ENCODE measurements around the gene CTAGE4.
"Not testable (repeated sequence)": the region's sequence is repeated elsewhere in the genome, so short reads cannot be mapped to it uniquely, and the experiment has no call there.

CTAGE4 gene

GRCh38 chr7:144187848-144188247, 4.6 kb downstream of the CTAGE4 start:
- H2BK120ac ChIP-seq (ENCODE audit: low read depth, low read length); H3K4me2 ChIP-seq (ENCODE audit: insufficient read depth, low read length, poor library complexity, severe bottlenecking); H3K27ac ChIP-seq (replicated peaks; ENCODE audit: low read length); H3K23ac ChIP-seq (ENCODE audit: low read depth, low read length, poor library complexity); H4K91ac ChIP-seq (ENCODE audit: low read depth, low read length, poor library complexity); H2BK15ac ChIP-seq (ENCODE audit: low read length); DNase-seq (ENCODE audit: low spot score); H3K27me3 ChIP-seq (ENCODE audit: control insufficient read depth in 3 of 3, insufficient read depth in 3 of 3, low read depth in 1 of 3, low read length in 3 of 3); H3K4me1 ChIP-seq (ENCODE audit: control insufficient read depth in 2 of 2, insufficient read depth in 1 of 2, low read depth in 1 of 2, low read length in 2 of 2); H2AFZ ChIP-seq (ENCODE audit: low read length); H3K4ac ChIP-seq (ENCODE audit: low read length); H3K79me1 ChIP-seq (ENCODE audit: low read depth, low read length); H3K9ac ChIP-seq (ENCODE audit: low read depth, low read length, poor library complexity); H3K36me3 ChIP-seq (replicated peaks in 1 of 2; ENCODE audit: control insufficient read depth in 2 of 2, insufficient read depth in 2 of 2, low read length in 2 of 2); H3K9me3 ChIP-seq (replicated peaks in 1 of 2; ENCODE audit: control insufficient read depth in 2 of 2, insufficient read depth in 1 of 2, low read depth in 1 of 2, low read length in 2 of 2); H3K14ac ChIP-seq (ENCODE audit: low read length); H2BK12ac ChIP-seq (ENCODE audit: low read length); H3K4me3 ChIP-seq (ENCODE audit: low read length in 2 of 2); H3K18ac ChIP-seq (ENCODE audit: low read length); H2BK5ac ChIP-seq (ENCODE audit: low read length); H2AK5ac ChIP-seq (ENCODE audit: low read depth, low read length); H4K8ac ChIP-seq (ENCODE audit: low read depth, low read length): not testable (repeated sequence)
- WGBS, 2 donors (ENCODE audit: extremely low coverage in 2 of 2, insufficient read length in 2 of 2, insufficient replicate concordance in 1 of 2) = no CpG with 5 or more reads among the region's 5 CpGs

GRCh38 chr7:144188578-144189171, 5.4 kb downstream of the CTAGE4 start:
- not testable (repeated sequence) for H2BK15ac ChIP-seq (ENCODE audit: low read length); H3K9ac ChIP-seq (ENCODE audit: low read depth, low read length, poor library complexity); DNase-seq (ENCODE audit: low spot score); H4K91ac ChIP-seq (ENCODE audit: low read depth, low read length, poor library complexity); H3K4me2 ChIP-seq (ENCODE audit: insufficient read depth, low read length, poor library complexity, severe bottlenecking); H3K27me3 ChIP-seq (ENCODE audit: control insufficient read depth in 3 of 3, insufficient read depth in 3 of 3, low read depth in 1 of 3, low read length in 3 of 3); H3K9me3 ChIP-seq (replicated peaks in 1 of 2; ENCODE audit: control insufficient read depth in 2 of 2, insufficient read depth in 1 of 2, low read depth in 1 of 2, low read length in 2 of 2); H2BK5ac ChIP-seq (ENCODE audit: low read length); H2BK12ac ChIP-seq (ENCODE audit: low read length); H2AK5ac ChIP-seq (ENCODE audit: low read depth, low read length); H3K18ac ChIP-seq (ENCODE audit: low read length); H2AFZ ChIP-seq (ENCODE audit: low read length); H3K4ac ChIP-seq (ENCODE audit: low read length); H3K79me1 ChIP-seq (ENCODE audit: low read depth, low read length); H2BK120ac ChIP-seq (ENCODE audit: low read depth, low read length); H3K4me3 ChIP-seq (ENCODE audit: low read length in 2 of 2); H3K4me1 ChIP-seq (ENCODE audit: control insufficient read depth in 2 of 2, insufficient read depth in 1 of 2, low read depth in 1 of 2, low read length in 2 of 2); H3K23ac ChIP-seq (ENCODE audit: low read depth, low read length, poor library complexity); H3K27ac ChIP-seq (replicated peaks; ENCODE audit: low read length); H4K8ac ChIP-seq (ENCODE audit: low read depth, low read length); H3K36me3 ChIP-seq (replicated peaks in 1 of 2; ENCODE audit: control insufficient read depth in 2 of 2, insufficient read depth in 2 of 2, low read length in 2 of 2); H3K14ac ChIP-seq (ENCODE audit: low read length)
- WGBS, 2 donors (ENCODE audit: extremely low coverage in 2 of 2, insufficient read length in 2 of 2, insufficient replicate concordance in 1 of 2) = no CpG with 5 or more reads among the region's 3 CpGs

DNA sequence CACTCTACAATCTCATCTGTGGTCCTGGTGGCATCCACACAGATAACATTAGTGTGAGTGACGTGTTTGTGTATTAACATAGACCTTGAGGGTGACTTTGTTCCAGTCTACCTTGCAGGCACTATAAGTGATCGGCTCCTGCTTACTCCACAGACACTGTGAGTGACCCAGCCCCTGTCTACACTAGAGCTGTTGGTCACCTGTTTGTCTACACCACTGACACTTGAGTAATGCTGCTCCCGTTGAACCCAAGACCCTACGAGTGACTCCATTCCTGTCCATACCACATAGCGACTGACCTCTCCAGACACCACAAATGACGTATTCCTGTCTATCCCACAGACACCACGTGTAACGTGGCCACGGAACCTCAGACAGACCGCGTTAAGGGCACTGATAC, 10.5 kb downstream of the CTAGE4 start:
- not testable (repeated sequence) for H3K9ac ChIP-seq (ENCODE audit: low read depth, low read length, poor library complexity); H2BK5ac ChIP-seq (ENCODE audit: low read length); H3K4me3 ChIP-seq (ENCODE audit: low read length in 2 of 2); H3K4me1 ChIP-seq (ENCODE audit: control insufficient read depth in 2 of 2, insufficient read depth in 1 of 2, low read depth in 1 of 2, low read length in 2 of 2); H3K23ac ChIP-seq (ENCODE audit: low read depth, low read length, poor library complexity); H2AK5ac ChIP-seq (ENCODE audit: low read depth, low read length); H2BK12ac ChIP-seq (ENCODE audit: low read length); H4K8ac ChIP-seq (ENCODE audit: low read depth, low read length); H2BK15ac ChIP-seq (ENCODE audit: low read length); H3K9me3 ChIP-seq (replicated peaks in 1 of 2; ENCODE audit: control insufficient read depth in 2 of 2, insufficient read depth in 1 of 2, low read depth in 1 of 2, low read length in 2 of 2); H3K79me1 ChIP-seq (ENCODE audit: low read depth, low read length); H3K18ac ChIP-seq (ENCODE audit: low read length); H3K27me3 ChIP-seq (ENCODE audit: control insufficient read depth in 3 of 3, insufficient read depth in 3 of 3, low read depth in 1 of 3, low read length in 3 of 3); H4K91ac ChIP-seq (ENCODE audit: low read depth, low read length, poor library complexity); H3K4me2 ChIP-seq (ENCODE audit: insufficient read depth, low read length, poor library complexity, severe bottlenecking); DNase-seq (ENCODE audit: low spot score); H3K27ac ChIP-seq (replicated peaks; ENCODE audit: low read length); H2BK120ac ChIP-seq (ENCODE audit: low read depth, low read length); H3K14ac ChIP-seq (ENCODE audit: low read length); H3K4ac ChIP-seq (ENCODE audit: low read length); H2AFZ ChIP-seq (ENCODE audit: low read length); H3K36me3 ChIP-seq (replicated peaks in 1 of 2; ENCODE audit: control insufficient read depth in 2 of 2, insufficient read depth in 2 of 2, low read length in 2 of 2)
- no CpG with 5 or more reads among the region's 11 CpGs for WGBS, 2 donors (ENCODE audit: extremely low coverage in 2 of 2, insufficient read length in 2 of 2, insufficient replicate concordance in 1 of 2)

GRCh38 chr7:144194453-144194852, 11.2 kb downstream of the CTAGE4 start:
- not testable (repeated sequence) for H3K23ac ChIP-seq (ENCODE audit: low read depth, low read length, poor library complexity); H4K91ac ChIP-seq (ENCODE audit: low read depth, low read length, poor library complexity); H3K4me2 ChIP-seq (ENCODE audit: insufficient read depth, low read length, poor library complexity, severe bottlenecking); H2AK5ac ChIP-seq (ENCODE audit: low read depth, low read length); H3K27me3 ChIP-seq (ENCODE audit: control insufficient read depth in 3 of 3, insufficient read depth in 3 of 3, low read depth in 1 of 3, low read length in 3 of 3); H3K4ac ChIP-seq (ENCODE audit: low read length); H2BK12ac ChIP-seq (ENCODE audit: low read length); H2AFZ ChIP-seq (ENCODE audit: low read length); H3K9me3 ChIP-seq (replicated peaks in 1 of 2; ENCODE audit: control insufficient read depth in 2 of 2, insufficient read depth in 1 of 2, low read depth in 1 of 2, low read length in 2 of 2); H2BK5ac ChIP-seq (ENCODE audit: low read length); H3K18ac ChIP-seq (ENCODE audit: low read length); H3K4me3 ChIP-seq (ENCODE audit: low read length in 2 of 2); H2BK120ac ChIP-seq (ENCODE audit: low read depth, low read length); H3K79me1 ChIP-seq (ENCODE audit: low read depth, low read length); H3K4me1 ChIP-seq (ENCODE audit: control insufficient read depth in 2 of 2, insufficient read depth in 1 of 2, low read depth in 1 of 2, low read length in 2 of 2); H3K14ac ChIP-seq (ENCODE audit: low read length); H2BK15ac ChIP-seq (ENCODE audit: low read length); H3K36me3 ChIP-seq (replicated peaks in 1 of 2; ENCODE audit: control insufficient read depth in 2 of 2, insufficient read depth in 2 of 2, low read length in 2 of 2); H3K27ac ChIP-seq (replicated peaks; ENCODE audit: low read length); DNase-seq (ENCODE audit: low spot score); H4K8ac ChIP-seq (ENCODE audit: low read depth, low read length); H3K9ac ChIP-seq (ENCODE audit: low read depth, low read length, poor library complexity)
- WGBS, 2 donors (ENCODE audit: extremely low coverage in 2 of 2, insufficient read length in 2 of 2, insufficient replicate concordance in 1 of 2) = no CpG with 5 or more reads among the region's 6 CpGs
